ENCODE results near the gene GNG7.
"Not testable (repeated sequence)": the region's sequence is repeated elsewhere in the genome, so short reads cannot be mapped to it uniquely, and the experiment has no call there.

GNG7 gene

DNA sequence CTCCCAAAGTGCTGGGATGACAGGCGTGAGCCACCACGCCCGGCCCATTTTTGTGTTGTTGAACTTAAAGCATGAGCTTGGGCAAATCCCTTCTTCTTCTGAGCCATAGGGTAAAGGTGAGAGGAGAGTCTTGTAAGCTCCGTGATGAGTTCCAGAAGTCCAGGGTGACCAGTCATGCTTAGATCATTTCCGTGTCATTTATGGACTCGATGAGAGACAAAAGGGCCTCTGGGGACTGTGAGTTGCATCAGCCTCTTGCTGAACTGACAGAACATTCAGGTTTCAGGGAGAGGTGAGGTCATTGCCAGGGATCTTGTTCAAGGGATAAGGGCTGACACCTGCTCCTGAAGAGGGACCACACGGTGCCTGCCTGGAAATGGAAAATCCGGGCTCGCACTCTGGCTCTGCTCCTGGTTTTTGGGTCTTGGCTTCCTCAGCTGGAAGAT lies 173.0 kb downstream of the GNG7 start:
- no peak for FAIRE-seq

DNA sequence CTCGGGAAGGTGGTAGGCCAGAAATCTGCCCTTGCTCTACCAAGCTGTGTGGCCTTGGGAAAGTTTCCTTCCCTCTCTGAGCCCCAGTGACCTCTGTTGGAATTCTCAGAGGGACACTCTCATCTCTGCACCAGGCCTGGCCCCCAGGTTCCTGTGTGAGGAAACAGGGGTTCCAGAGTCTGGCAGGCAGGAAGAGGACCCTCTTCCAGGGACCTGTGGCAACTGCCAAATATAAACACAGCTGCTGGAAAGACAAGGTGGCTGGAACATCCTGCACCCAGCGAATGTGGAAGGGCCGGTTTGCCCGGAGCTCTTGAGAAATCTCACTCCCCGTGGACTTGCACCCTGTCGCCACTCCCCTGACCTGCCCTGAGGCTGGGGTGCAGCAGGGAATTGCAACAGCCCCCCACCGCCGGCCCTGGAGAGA lies 173.8 kb downstream of the GNG7 start:
- no peak for FAIRE-seq

DNA sequence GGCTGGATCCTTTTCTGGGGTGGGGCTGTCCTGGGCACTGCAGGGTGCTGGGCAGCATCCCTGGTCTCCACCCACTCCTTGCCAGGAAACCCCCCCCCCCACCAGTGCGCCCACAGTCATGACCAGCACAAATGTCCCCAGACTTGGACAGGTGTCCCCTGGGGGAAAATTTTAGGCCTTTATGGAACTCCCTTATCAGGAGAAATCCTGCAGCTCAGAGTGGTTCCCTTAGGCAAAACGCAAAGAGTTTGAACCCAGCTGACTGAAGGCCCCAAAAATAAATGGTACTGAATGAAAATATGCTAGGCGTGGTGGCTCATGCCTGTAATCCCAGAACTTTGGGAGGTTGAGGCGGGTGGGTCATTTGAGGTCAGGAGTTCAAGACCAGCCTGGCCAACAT lies 174.8 kb downstream of the GNG7 start:
- FAIRE-seq = no peak

DNA sequence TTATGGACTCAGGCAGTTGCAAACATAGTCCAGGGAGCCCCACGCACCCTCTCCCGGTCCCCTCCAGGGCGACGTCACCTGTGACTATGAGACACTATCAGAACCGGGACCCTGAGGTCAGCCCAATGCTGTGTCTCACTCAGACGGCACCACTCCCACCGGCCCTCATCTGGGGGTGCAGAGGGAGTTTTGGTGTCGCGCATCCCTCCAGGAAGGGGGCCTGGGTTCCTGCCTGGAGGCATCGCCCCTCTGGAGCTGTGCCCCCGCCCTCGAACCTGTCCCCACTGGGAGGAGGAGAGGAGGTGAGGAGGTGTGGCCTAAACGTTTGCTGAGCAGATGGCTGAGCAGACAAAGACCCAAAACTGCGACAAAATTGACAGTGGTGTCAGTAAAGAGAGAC lies 175.3 kb downstream of the GNG7 start:
- FAIRE-seq = no peak

DNA sequence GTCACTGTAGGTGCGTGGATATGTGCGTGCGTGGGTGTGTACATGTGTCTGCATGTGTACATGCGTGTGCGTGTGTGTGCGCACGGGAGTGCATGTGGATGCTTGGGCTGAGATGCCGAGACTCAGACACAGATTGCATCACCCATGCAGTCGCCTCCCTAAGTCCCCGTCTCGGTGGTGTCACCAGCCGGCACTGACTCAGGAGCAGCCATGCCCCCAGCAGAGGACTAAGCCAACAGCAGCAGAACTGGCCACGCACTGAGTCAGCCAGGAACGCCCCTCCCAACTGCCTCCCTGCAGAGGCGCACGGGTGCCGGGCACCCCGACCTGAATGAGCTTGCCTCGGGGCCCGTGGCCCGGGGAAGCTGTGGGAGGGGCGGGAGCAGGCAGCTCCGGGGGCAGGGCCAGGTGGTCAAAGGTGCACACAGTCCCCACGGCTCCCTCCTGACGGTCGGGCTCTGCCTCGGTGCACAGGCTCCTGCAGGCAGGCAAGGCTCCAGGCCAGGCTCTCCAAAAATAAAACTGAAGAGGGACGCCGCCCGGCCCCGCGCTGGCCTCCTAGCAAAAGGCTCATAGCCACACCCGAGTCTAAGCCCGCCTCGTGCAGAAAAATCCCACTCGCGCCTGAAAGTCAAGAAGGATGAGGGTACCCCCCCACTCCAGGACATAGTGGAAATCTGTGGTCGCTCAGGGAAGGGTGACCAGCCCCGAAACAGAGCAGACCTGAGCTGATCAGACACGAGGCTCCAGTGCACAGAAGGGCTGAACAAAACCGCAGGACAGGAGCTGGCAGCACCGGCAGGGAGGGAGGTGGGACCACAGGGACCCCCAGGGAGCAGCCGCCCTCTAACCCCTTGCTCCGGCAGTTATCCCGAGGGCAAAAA lies 177.4 kb downstream of the GNG7 start:
- no peak for FAIRE-seq

DNA sequence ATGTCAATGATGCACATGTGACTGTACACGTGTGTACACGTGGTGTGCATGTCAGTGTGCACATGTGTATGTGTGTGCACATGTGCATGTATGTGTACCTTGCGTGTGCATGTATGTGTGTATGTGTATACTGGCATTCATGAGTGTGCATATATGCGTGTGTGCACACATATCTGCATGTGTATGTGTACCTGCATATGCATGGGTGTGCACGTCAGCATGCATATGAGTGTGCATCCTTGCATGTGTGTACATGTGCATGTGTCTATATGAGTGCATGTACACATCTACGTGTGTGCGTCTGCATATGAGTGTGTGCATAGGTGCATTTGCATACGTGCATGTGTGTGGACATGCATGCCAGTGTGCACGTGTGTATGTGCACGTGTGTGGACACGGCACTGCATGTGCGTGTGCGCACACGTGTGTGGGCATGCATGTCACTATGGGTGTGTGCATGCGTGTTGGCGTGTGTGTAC lies 178.1 kb downstream of the GNG7 start:
- FAIRE-seq = no peak

DNA sequence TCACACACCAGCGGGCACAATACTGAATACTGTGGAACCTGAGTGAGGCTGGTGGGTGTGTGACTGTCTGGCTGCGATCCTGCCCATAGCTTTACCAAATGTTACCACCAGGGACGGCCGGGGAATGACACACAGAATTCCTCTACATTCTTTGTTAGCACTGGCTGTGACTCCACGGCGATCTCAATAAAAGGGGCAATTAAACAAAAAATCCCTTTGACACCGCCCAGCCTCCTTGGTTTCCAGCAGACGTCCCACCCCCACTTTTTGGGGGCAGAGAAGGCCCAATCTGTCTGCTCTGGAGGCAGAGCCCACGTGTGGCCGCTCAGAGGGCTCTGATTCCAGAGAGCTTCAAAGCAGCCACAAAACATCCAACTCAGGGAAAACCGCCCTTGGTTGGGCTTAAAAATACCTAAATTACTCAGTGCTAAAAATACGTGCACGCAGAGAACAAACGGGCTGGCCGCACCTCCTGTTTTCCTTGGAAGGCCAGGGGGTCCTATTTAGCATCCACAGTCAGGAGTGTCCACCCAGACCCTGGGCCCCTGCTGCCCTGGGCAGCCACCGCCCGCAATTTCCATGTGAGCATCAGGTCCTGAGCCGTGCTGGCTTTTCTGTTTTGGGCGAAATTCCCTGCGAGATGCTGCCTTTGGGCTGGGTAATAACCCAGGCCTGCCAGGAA lies 178.7 kb downstream of the GNG7 start:
- no peak for FAIRE-seq

DNA sequence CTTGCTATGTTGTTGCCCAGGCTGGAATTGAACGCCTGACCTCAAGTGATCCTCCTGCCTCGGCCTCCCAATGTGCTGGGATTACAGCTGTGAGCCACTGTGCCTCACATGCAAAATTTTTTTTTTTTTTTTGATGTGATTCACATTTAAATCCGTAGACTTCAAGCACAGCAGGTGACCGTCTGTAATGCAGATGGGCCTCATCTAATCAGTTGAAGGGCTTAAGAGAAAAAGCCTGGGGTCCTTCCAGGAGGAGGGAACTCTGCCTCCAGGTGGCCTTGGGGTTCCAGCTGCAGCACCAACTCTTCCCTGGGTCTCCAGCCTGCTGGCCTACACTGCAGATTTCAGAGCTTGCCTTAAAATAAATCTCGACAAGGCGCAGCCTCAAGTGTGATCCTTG lies 183.0 kb downstream of the GNG7 start:
- FAIRE-seq = no peak

DNA sequence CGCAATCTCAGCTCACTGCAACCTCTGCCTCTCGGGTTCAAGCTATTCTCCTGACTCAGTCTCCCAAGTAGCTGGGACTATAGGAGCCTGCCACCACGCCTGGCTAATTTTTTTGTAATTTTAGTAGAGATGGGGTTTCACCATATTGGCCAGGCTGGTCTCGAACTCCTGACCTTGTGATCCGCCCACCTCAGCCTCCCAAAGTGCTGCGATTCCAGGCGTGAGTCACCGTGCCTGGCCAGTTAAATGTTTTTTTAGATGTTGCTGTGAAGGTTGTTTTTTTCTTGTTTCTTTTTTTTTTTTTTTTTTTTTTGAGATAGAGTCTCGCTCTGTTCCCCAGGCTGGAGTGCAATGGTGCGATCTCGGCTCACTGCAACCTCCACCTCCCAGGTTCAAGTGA lies 183.6 kb downstream of the GNG7 start:
- not testable (repeated sequence) for FAIRE-seq

DNA sequence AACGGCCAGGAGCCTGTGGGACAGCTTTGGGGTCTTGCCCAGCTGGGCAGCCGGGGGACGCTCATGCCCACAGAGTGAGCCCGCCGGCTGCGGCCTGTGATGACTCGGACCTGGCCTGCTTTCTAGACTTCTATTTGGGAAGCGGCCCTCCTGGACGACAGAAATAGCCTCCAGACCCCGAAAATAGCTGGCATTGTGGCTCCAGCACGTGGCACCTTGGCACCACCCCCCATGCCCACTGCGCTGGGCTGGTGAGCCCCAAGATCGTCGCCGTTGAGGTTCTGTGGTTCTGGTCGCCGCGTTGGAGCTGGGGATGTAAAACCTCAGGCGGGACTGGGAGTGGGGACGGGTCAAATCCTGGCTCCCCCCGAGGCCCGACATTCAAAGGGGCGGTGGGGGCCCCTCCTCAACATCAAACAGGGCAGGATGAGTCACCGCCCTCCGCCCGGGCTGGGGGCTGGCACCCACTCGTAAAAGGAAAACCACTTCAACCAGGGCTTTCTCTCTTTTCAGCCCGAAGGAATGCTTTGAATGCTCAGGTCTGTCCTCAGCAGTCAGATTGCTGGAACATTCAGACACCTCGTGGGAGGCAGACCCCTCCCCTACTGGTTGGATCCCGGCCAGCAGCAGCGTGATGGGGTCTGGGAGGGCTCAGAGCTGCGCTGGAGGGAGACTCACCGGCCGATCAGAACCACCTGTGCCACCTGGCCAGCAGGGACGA lies 184.5 kb downstream of the GNG7 start:
- FAIRE-seq = no peak

DNA sequence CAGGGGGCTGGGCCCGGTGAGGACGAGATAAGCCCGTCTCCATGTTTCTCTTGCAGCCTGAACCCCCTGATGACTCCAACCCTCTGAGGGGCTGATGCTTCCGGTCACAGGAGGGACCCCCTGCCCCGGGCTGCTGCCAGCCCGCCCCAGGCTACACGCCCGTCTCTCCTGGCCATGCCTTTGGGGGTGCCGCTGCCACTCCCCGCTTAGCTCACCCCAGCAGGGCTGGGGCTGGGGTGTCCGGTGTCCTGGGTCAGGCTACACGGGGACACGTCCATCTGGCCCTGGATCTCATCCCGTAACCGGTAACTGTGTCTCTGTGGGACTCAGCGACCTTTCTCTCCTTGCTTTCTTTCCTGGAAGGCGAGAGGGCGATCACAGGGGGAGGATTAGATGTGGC lies 185.8 kb downstream of the GNG7 start:
- no peak for FAIRE-seq

DNA sequence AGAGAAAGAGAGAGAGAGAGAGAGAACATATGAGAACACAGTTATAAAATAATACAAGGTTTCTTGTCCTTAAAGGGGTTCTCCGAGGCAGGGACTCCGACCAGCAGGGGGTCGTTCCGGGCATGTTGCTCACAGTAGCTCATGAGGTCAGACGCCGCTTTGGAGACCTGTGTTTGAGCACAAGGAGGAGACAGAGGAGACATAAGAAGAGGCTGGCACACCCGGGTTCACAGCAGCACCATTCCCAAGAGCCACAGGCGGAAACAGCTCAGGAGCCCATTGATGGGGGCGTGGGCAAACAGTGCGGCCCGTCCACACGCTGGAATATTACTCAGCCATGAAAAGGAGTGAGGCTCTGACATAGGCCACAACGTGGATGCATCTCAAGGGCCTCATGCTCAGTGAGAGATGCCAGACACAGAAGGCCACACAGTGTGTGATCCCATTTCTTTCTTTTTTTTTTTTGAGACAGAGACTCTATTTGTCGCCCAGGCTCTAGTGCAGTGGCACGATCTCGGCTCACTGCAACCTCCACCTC lies 187.4 kb downstream of the GNG7 start:
- FAIRE-seq = no peak

DNA sequence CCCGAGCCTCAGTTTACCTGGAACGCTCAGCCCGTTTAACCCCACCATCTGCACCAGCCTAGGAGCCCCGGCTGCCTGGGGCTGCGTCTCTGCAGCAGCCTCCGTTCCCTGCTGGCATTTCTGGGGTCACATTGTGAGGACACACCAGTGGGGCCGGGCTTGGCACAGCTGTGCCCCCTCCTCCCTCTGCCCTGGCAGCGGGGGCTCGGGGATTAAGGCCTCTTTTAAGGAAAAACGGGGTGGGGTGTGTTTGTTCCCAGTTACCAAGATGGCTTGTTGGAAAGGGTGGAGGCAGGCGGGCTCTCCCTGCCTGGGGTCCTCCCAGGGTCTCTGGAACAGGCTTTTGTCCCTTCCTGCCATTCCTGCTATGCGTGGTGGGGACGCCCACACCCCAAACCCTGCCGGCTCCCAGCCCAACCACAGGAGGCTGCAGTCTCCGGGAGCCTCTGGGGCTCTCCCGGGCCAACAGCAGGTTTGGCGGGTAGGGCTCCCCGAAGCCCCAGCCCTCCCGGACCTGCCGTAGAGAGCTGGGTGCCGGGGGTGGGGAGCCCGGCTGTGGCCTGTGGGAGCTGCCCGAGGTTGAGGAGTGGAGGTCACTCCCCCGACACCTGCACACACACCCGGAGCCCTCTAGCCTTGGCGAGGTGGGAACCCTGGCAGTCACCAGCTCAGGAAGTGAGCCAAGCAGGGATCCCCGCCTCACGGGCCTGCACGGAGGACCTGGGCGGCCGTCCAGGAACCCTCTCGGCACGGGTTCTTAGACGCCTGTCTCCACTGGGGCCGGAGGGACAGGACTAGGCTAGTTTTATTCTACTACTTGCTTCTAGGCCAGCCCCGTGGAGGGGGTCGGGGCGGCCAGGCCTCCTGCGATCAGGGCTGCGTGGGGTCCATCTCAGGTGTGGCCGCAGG lies 189.7 kb downstream of the GNG7 start:
- no peak for FAIRE-seq

DNA sequence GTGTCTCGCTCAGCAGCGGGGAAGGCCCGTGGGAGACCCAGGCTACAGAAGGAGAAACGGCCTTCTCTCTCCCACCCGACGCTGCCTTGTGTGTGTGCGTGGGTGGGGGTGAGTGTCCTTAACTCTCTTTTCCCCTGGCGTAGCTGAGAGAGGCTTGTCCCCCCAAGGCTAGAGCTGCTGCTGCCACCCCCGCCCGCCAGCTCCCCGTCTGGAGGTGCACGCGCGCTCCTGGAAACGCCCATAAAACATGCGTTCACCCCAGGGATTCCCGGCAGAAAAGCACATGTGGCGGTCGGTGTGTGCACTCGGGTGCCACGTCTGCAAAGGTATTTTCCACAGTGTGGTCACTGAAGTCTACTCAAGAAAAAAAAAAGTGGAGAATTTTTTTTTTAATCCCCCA lies 190.5 kb downstream of the GNG7 start:
- no peak for FAIRE-seq

DNA sequence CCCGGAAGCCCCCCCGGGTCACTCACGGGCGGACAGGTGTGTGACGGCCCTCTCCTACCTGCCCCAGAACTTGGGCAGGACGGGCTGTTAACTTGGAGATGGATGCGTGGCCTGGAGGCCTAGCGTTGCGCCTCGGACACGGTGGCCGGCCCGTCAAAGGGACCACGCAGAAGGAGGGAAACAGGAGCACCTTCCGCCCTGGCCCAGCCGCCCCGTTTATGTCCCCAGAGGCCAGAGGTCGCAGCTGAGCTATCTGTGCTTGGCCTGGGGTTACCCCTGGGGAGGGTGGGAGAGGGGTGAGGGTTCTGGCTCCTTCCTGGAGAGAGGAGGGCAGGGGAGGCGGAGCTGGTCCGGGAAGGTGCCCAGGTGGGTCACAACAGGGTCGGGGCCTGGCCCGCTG lies 190.9 kb downstream of the GNG7 start:
- no peak for FAIRE-seq

DNA sequence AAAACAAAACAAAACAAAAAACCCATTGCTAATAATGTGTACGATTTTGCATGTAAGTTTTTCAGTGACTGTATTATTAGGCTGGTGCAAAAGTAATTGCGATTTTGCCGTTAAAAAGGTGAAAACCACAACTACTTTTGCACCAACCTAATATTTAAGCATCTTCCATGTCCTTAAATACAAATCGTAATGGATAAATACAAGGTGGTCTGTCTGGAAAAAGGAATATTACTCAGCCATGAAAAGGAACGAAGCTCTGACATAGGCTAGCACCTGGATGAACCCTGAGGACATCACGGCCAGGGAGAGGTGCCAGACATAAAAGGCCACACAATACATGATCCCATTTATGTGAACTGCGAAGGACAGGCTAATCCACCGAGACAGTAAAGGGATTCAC lies 193.4 kb downstream of the GNG7 start:
- FAIRE-seq = no peak

DNA sequence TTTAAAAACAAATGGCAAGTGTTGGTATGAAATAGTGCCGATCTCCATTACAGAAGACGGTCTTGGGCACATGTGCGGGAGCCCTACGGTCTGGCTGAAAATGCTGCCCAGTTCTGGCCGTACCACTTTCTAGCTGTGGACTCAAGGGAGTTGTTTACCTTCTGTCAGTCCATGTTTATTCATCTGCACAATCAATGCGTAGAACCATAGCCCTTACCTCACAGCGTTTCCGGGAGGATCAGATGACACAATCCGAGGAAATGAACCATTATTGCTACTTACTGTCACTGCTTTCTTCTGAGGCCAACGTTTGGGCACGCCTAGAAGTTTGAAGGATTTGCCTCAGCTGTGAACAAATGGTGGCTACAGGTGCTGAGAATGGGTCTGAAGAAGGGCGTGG lies 195.4 kb downstream of the GNG7 start:
- no peak for FAIRE-seq

DNA sequence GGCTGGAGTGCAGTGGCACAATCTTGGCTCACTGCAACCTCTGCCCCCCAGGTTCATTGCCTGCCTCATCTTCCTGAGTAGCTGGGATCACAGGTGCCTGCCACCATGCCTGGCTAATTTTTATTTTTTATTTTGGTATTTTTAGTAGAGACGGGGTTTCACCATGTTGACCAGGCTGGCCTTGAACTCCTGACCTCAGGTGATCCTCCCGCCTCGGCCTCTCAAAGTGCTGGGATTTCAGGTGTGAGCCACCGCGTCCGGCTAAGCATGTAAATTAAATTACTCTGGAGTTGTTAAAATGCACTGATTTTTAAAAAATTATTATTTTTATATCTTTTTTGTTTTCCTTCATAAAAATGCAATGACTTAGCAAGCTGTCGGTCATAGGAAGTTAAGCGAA lies 195.8 kb downstream of the GNG7 start:
- FAIRE-seq = not testable (repeated sequence)

DNA sequence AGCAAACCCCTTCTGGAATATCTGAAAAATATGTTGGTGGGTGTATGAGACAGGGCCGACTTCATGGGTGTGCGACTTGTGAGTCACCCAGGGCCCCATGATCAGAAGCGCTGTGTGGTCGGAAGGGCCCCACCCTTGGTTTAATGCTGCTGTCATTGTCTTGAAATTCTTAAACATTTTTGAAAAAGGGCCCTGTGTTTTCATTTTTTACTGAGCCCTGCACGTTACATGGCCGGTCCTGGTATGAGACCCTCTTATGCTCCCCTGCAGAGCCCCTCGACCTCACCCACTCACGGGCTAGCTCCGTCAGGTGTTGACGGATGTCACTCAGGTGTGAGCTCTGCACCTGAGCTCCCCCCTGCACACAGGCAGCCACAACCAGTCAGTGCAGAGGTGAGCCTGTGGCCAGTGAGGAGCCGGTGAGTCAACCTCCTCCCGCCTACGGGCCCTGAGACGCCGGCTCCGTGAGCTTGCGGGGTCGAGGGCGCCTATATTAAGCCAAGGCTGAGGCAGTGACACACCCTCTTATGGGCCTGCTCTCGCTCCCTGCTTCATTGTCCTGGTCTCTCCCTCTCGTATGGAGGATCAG lies 198.9 kb downstream of the GNG7 start:
- FAIRE-seq = no peak

DNA sequence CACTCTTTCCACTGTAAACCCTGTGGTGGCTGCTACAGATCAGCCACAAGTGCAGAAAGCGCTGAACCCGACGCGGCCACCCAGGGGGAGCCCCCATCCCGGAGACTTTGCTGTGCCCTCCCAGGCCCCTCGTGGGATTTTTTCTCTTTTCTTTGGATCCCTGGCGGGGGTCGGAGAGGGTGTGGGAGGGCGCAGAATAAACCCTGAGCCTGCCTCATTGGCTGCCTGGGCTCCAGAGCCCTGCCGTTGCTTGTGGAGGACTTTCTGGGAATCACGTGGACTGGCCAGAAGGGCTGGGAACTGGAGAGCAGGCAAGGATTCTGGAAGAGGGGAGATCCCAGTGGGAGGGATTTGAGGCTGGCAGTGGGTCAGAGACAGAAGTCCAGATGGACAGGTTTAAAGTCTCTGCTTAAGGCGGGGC lies 201.6 kb downstream of the GNG7 start:
- FAIRE-seq = no peak

DNA sequence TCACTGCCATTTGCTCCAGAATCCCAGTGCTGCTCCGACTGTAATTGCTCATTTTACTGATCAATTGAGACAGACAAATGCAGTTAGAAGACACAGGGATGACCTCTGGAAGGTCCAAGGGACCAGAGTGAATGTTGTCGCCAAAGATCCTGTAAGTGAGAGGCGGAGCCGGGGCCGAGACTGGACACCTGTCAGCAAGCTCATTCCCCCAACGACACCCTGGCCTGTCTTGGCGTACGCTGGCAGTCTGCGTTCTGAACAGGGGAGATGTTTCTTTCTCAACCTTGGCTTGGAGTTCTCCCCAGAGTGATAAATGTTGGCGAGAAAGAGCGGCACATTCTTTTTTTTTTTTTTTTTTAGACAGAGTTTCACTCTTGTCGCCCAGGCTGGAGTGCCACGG lies 202.3 kb downstream of the GNG7 start:
- FAIRE-seq = no peak

DNA sequence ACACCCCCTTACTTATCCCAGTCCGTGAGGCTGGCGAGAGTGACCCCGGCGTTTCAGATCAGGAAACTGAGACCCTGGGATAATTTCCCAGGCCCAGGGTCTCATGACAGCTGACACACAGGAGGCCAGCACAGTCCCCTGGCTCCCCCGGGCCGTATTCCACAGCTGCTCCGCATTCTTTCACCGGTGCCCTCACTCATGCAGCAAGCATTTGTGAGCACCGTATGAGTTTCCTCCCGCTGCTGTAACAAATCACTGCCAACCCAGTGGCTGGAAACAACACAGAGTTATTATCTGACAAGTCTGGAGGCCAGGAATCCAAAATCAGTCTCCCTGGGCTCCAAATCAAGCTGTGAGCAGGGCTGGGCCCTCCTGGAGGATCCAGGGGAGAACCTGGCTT lies 205.3 kb downstream of the GNG7 start:
- no peak for FAIRE-seq

Measured in G401.6 (cell line).